ENCODE data around the gene POLG.

DNA sequence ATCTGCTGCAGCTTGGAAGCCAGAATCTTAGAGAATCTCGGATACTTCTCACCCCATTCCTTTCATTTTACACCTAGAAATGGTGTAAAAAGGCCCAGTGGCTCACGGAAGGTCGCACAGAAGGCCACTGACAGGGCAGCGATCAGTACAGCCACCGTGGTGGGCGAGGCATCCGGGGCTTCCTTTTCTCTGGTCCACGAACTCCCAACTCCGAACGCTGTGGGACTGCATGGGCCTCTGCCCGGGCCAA is 36.3 kb upstream of the POLG start:
- TF ChIP-seq, protein P1, sequence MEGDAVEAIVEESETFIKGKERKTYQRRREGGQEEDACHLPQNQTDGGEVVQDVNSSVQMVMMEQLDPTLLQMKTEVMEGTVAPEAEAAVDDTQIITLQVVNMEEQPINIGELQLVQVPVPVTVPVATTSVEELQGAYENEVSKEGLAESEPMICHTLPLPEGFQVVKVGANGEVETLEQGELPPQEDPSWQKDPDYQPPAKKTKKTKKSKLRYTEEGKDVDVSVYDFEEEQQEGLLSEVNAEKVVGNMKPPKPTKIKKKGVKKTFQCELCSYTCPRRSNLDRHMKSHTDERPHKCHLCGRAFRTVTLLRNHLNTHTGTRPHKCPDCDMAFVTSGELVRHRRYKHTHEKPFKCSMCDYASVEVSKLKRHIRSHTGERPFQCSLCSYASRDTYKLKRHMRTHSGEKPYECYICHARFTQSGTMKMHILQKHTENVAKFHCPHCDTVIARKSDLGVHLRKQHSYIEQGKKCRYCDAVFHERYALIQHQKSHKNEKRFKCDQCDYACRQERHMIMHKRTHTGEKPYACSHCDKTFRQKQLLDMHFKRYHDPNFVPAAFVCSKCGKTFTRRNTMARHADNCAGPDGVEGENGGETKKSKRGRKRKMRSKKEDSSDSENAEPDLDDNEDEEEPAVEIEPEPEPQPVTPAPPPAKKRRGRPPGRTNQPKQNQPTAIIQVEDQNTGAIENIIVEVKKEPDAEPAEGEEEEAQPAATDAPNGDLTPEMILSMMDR (IDR thresholded peaks at IDR 0.05): no peak
- no peak for TF ChIP-seq POLR2A (IDR thresholded peaks at IDR 0.05)
